Fibroblast of the conjunctiva (primary cell): Measurements from ENCODE around the gene TMEM185B.
"Not testable (repeated sequence)": the region's sequence is repeated elsewhere in the genome, so short reads cannot be mapped to it uniquely, and the experiment has no call there.

Experiments
- DNase-seq: peaks from one replicate; pipeline ENCODE4 v3.0.0-alpha.2; 2010; ENCODE audit warnings: low read depth

Gene TMEM185B

DNA sequence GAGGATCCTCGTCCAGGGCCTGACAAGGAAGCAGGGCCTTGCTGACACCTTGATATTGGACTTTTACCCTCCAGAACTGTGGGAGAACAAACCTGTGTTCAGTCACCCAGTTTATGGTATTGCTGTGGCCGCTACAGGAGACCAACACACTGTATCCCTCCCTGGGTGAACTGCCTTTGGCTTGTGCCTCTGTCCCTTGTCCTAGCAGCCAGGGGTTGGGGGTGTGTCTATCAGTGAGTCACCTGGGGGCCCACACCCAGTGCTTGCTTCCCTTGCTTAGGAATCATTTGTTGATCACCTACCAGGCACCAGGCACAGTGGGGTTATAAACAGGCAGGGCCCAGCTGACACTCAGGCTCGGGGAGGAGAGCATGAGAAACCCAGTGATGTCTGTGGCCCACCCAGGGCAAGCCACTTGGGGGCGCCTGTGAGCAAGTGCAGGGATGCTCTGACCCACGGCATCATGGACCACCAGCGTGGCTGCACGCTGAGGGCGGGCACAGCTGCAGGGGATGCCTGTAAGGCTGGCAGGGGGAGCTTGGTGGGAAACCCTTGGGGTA lies 17.1 kb downstream of the TMEM185B start:
- no peak for DNase-seq

DNA sequence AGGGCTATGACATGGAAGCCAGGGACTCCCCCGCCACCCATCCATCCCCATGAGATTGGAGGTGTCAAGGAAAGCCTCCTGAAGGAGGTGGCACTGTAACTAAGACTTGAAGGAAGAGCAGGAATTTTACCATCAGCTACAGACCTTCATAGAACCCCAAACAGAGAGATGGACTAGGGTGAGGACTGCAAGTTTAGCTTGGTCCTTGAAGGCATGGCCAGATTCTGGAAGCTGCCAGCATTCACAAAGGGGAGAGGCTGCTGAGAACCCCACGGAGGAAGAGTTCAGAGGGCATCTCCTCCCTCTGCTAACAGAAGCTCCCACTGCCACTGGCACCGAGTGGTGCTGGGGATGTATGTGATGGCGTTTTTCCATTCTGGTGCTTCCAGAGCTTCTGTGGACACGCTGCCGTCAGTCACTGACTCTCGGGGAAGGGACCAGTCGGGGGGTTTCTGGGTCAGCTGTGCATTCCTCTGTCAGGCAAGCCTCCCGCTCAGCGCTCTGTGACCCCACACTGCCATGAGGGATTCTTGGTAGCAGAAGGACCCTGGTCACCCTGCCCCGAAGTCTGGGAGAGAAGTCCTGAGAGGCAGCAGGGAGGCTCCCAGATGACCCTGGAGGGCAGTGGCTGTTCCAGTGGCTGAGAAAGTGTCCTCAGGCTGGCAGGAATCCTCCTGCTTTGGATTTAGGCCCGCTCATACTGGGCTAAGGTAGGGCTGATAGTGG lies 18.1 kb downstream of the TMEM185B start:
- no peak for DNase-seq

DNA sequence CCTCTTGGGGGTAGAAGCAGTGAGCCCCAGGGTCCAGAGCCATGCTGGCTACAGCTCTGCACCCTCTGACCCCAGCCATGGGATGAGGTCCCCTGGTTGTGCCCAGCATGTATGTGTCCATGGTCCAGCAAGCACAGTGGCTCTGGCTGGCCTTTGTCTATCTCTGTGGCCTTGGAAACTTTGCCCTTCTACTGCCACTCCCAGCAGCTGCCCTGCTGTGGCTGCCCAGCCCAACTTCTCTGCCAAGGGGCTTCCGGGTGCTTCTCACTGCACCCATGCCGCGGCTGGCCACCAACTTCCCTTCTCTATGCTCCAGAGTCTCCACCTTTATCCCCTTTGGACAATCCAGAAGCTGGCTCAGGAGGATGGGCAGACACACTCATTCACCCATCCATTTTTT lies 18.8 kb downstream of the TMEM185B start:
- DNase-seq = no peak

DNA sequence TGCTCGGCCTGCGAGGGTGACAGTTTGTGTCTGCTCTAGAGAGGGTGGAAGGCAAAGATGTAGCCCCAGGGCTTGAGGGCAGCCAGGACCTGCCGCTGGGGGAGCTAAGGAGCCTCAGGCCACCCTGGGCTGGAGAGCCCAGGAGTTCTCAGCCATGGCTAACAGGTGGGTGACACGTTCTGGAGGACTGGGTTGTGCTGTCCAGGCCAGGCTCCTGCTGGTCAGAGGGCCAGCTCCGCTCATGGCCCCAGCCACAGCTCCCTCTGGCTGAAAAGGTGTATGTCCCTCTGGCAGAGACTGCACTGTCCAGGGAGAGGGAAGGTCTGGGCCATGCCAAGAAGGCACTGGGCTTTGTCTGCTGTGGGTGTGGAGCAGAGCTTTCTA lies 19.2 kb downstream of the TMEM185B start:
- no peak for DNase-seq

DNA sequence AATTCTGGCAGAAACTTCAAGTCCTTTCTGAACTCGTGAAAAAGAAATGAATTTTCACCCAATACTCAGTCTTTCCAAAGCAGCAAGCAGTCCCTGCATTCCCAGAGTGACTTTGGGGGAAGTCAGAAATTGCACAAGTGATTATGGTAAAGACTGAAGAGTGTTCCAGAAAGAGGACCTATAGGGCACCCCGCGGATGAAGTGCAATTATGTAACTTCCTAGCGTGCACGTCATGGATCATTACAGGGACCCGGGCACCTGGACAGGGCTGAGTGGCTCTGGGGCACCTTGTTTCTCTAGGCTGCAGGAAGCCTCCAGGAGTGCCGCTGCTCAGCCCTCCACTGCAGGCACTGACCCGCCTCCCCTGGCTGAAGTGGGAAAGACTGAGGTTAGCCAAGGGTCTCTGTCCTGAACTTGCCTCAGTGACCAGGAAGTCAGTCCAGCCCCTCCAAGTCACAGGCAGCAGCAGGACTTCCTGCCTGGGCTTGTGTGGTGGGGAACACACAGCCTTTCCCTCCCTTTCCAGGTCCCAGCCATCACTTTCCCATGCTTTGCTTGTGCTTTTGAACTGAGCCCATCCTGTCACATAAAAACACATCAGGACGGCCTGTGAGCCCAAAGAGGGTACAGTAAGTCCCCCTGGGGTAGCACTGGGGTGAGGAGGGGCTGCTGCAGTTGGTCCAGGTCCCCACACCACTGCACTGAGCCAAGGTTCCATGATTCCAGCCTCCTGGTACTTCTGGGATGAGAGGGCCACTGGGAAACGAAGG lies 19.8 kb downstream of the TMEM185B start:
- DNase-seq = no peak

DNA sequence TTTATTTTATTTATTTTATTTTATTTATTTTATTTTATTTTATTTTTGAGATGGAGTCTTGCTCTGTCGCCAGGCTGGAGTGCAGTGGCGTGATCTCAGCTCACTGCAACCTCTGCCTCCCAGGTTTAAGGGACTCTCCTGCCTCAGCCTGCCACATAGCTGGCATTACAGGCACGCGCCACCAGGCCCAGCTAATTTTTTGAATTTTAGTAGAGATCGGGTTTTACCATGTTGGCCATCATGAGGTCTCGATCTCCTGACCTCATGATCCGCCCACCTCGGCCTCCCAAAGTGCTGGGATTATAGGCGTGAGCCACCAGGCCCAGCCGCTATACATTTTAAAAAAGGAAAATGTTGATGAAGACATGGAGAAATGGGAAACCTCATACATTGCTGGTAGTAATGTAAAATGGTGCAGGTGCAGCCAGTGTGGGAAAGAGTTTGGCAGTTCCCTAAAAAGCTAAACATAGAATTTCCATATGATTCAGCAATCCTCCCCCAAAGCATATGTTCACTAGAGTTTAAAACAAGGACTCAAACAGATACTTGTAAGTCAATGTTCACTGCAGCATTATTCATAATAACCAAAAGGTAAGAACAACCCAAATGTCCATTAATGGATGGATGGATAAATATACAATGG lies 23.3 kb downstream of the TMEM185B start:
- DNase-seq = not testable (repeated sequence)

DNA sequence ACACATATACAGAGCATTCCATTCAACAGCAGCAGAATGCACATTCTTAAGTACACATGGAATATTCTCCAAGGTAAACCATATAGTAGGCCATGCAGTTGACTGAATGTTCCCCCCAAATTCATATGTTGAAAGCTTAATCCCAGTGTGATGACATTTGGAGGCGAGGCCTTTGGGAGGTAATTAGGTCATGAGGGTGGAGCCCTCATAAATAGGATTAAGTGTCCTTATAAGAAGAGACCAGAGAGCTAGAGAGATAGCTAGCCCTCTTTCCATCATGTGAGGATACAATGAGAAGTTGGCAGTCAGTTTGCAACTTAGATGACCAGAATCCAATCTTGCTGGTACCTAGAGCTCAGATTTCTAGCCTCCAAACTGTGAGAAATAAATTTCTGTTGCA lies 27.6 kb downstream of the TMEM185B start:
- DNase-seq = no peak

DNA sequence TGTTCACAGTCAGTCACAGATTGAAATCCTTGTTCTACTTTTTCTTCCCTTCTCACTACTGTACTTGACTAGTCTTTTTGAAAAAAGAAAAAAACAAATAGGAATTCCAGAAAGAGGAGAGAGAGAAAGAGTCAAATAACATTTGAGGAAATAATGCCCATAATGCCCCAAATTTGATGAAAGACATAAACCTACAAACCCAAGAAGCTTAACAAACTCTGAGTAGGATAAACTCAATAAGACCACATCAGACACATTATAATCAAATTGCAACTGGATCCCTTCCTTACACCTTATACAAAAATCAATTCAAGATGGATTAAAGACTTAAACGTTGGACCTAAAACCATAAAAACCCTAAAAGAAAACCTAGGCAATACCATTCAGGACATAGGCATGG lies 30.9 kb downstream of the TMEM185B start:
- DNase-seq = no peak

DNA sequence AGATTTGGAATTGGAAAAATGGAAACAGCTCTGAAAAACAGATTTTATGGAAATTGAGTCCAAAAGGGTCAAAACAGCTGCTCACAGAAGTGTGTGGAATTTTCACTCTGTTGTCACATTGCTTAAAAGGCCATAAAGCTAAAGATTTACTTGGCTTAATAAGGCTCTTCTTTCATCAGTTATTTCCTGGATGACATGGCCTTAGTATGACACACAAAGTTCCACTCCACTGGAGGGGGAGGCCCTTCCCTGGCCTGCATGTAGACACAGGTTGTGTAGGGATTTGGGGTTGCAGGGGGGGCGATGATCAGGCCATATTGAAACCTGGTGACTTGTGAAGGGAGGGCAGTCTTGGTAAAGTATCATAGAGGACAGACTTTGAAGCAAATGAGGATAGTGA lies 34.0 kb downstream of the TMEM185B start:
- no peak for DNase-seq

DNA sequence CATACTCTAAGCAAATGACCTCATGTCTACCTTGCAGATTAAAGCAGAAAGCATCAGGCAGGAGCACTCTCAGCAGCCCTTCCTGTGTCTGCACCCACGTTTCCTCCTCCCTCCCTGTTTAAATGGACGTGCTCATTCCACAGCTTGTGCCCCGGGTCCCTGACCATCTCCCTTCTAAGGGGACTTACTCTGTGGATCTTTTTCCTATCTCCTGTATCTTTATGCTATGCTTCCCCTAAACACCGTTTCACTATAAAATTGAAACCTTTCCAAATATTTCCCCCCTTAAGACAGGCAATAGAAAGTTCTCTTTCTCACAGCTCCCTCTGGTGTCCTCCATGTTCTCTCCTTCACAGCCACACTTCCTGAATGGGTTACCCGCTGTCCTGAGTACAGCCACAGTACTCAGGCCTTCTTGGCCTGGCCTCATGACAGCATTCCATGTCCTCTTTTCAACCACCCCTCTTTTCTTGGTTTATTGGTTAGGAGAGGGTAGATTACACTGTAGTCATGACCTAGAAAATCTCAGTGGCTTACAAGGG lies 41.1 kb downstream of the TMEM185B start:
- DNase-seq = no peak

DNA sequence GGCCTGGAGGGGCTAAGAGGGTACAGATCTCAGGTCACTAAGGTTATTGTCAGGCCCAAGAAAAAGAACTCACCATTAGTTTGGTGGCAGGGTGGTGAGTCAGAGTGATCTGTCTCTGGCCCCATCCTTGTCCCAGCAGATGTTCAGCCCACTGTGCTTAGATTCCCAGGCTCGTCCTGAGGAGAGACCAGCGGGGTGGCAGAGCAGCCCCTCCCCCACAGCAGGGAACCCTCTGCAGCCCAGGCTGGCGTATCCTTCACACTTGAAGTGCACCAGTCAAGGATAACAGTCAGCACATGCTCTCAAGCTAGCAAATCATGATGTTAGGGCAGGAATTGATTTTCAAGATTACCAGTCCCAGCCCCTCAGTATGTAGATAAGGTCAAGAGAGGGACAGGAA lies 43.1 kb downstream of the TMEM185B start:
- no peak for DNase-seq

DNA sequence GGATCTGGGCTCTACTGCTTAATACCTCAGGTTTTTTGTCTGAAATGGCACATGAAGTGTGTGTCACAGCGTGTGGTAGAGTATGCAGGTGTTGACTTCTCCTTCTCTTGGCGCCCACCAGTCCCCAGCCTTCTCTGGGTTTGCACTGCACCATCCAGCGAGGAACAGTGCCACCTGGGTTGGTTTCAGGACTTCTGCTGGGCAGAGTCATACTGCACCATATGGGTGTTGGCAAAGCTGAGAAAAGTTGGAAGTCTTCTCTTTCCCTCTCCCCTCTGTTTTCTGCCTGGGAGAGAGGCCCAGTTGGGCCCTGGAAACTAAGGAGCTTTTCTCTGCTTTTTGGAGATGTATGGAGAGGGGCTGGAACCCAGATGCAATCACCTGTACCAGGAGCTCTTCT lies 43.8 kb downstream of the TMEM185B start:
- no peak for DNase-seq

DNA sequence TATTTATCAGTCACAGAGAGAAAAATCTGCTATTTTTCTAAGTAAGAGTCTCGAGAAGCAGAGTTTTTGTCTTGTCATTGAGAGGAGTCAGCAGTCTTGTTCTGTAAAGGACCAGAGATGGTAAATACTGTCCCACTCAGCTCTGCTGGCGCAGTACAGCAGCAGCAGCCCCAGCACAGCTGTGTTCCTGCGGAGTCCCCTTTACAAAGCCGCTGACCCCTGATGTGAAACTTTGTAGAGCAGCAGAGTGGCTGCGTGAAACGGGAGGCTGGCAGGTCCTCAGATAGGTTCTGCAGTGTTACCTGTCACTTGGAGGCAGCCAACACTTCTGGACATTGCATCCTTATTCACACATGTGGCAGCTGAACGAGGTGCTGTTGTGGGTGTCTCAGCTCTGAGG lies 45.2 kb downstream of the TMEM185B start:
- DNase-seq = no peak

DNA sequence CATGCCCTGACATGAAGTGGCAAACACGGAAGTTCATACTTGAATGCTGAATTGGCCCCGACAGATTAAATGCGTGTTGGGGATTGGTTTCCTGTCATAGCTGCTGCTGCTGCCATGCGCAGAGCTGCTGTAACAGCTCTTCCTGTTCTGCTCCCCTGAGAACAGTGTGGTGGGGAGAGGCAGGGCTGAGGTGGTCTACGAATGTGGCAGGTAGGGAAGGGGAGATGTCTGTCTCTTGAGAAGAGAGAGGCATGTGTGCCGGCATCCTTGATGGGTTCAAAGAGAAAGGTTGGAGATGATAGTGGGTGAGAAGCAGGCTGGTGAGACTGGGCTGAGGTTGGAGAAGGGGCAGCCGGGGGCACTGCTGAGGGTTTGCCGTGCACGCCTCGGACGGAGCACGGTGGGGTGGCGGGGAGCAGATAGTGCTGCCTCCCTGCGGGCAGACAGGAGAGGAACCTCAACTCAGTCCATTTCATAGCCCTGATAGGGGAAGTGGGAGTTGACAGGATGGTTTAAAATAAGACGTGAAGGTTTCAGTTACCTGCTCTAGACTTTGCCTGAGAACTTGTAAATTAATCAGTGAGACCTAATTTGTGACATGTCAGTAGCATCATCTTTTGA lies 46.1 kb downstream of the TMEM185B start:
- DNase-seq = no peak

DNA sequence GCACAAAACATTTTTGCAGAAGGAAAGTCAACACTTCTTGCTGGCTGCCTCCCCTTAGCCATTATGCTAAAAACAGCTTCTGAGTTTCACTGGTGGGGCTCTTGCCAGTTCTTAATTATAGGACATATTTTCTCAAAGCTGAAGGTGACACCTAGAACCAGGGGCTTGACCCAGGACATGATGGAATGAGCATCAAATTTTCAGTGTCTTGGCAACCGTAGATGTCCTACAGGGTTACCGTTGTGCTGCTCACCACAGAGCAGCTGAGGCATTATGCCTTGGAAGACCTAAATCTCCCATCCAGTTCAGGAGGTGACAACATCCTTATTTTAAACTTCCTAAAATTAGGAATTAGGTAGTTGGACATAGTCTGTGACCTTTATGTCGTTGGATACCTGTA lies 46.7 kb downstream of the TMEM185B start:
- DNase-seq = no peak

DNA sequence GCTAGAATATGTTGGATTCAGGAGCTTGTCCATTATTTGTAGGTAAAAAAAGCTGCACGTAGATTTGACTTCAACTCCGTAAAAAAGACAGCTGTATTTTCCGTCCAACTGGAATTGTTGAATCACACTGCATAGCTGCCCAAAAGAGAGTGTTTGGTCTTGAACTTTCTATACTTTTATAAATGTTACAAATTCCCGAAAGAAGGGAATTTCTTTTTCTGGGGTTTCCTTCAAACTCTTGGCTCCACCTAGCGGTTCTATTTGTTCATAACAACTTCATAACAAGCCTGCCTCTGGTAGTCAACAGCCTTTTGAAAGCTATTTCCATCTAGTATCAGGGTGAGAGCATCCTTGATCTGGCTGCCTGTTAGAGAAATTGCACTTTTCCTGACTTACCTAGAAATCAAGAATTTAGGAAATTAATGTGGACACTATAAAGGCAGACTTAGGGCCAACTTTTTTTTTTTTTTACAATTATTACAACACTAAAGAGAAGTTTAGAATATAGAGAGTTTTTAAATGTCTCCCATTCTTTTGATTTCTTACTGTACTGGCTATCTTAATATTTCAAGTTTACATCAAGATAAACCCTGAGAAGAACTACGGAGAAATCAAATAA lies 48.1 kb downstream of the TMEM185B start:
- peak; percentile 52 for DNase-seq
